Activated CD8-positive, alpha-beta T cell treated with anti-CD3 and anti-CD28 coated beads for 36 hours (primary cell): Measurements from ENCODE around the gene HS3ST3A1. TPM values are rescaled to one million over a fixed set of nuclear protein-coding genes. Genes with fewer than 3 reads are reported as not detected.
"Not testable (repeated sequence)": the region's sequence is repeated elsewhere in the genome, so short reads cannot be mapped to it uniquely, and the experiment has no call there.

Experiments used
- ATAC-seq: fragments of 200-7000 bp; cut with Tn5 transposase; one replicate; pipeline ENCODE4 v1.10.0; 2021; ENCODE audit warnings: mild to moderate bottlenecking, moderate library complexity
- CTCF ChIA-PET: fragments of 350-600 bp; sonication (Branson Sonifier 250); formaldehyde crosslinking; loops from one replicate; lab custom pipeline; 2021; ENCODE audit warnings: antibody characterized with exemption; lab: Charles Lee
- POLR2A ChIA-PET: fragments of 350-600 bp; sonication (Branson Sonifier 250); formaldehyde crosslinking; loops from one replicate; lab custom pipeline; 2021; ENCODE audit warnings: antibody characterized with exemption; lab: Charles Lee
- DNase-seq: peaks from one replicate; pipeline ENCODE4 v3.0.0-alpha.2; 2020
- H3K27ac Mint-ChIP-seq: one replicate; pipeline ENCODE4 v1.8.0; 2021; ENCODE audit warnings: mild to moderate bottlenecking, mixed read lengths
- H3K27me3 Mint-ChIP-seq: one replicate; pipeline ENCODE4 v1.8.0; 2021; ENCODE audit warnings: mixed read lengths
- H3K36me3 Mint-ChIP-seq: one replicate; pipeline ENCODE4 v1.8.0; 2021; ENCODE audit warnings: low read depth, mixed read lengths
- H3K4me1 Mint-ChIP-seq: one replicate; pipeline ENCODE4 v1.8.0; 2021; ENCODE audit warnings: low read depth, mixed read lengths
- H3K4me3 Mint-ChIP-seq: one replicate; pipeline ENCODE4 v1.8.0; 2021; ENCODE audit warnings: mild to moderate bottlenecking, moderate library complexity, mixed read lengths
- H3K9me3 Mint-ChIP-seq: one replicate; pipeline ENCODE4 v1.8.0; 2021; ENCODE audit warnings: mixed read lengths
- intact Hi-C: fragments of 100-400 bp; cut with micrococcal nuclease; formaldehyde crosslinking; loops from one replicate; pipeline ENCODE4 v1.10.0; 2022
- total RNA-seq, 2 experiments: library from RNA; stranded (reverse); gene quantifications; one replicate each; pipeline ENCODE4 v1.2.3, GENCODE V29; 2021
- TF ChIP-seq, protein P1 (sequence below): fragments of 200-600 bp; IDR thresholded peaks from one replicate; pipeline ENCODE4 v1.8.0; 2022; ENCODE audit warnings: antibody characterized with exemption, mild to moderate bottlenecking

The HS3ST3A1 gene
- total RNA-seq, 2 experiments from 2014 or later: 0.11 TPM; not detected in 1

GRCh38 chr17:13554231-13554630 is 47.5 kb downstream of the HS3ST3A1 start:
- Mint-ChIP-seq H3K36me3 (no peaks in the 10 kb centered on the region), H3K4me3 (no peak overlapping the region), H3K27me3 (peaks cover 8% of the 10 kb centered on the region), H3K9me3 (peaks cover 3% of the 10 kb centered on the region), H3K4me1 (no peaks in the 10 kb centered on the region), H3K27ac (no peak overlapping the region)
- DNase-seq (no peak), ATAC-seq (no peak)
- TF ChIP-seq, protein P1, sequence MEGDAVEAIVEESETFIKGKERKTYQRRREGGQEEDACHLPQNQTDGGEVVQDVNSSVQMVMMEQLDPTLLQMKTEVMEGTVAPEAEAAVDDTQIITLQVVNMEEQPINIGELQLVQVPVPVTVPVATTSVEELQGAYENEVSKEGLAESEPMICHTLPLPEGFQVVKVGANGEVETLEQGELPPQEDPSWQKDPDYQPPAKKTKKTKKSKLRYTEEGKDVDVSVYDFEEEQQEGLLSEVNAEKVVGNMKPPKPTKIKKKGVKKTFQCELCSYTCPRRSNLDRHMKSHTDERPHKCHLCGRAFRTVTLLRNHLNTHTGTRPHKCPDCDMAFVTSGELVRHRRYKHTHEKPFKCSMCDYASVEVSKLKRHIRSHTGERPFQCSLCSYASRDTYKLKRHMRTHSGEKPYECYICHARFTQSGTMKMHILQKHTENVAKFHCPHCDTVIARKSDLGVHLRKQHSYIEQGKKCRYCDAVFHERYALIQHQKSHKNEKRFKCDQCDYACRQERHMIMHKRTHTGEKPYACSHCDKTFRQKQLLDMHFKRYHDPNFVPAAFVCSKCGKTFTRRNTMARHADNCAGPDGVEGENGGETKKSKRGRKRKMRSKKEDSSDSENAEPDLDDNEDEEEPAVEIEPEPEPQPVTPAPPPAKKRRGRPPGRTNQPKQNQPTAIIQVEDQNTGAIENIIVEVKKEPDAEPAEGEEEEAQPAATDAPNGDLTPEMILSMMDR: no peak
- intact Hi-C loops: no loop called here
- POLR2A ChIA-PET: no interaction called here
- CTCF ChIA-PET: interaction anchor here (0.9 kb wide), 1 partner anchor 41 kb away, joined by 3 read pairs; no protein-coding TSS in a partner anchor

- no peak for ATAC-seq
- peaks cover 3% of the 10 kb centered on the region for H3K9me3 Mint-ChIP-seq
- no peak overlapping the region for H3K4me3 Mint-ChIP-seq
- intact Hi-C loops: no loop called here
- no peak overlapping the region for H3K27ac Mint-ChIP-seq
- TF ChIP-seq, protein P1: no peak
- H3K36me3 Mint-ChIP-seq: no peaks in the 10 kb centered on the region
- no peaks in the 10 kb centered on the region for H3K4me1 Mint-ChIP-seq
- ChIA-PET POLR2A (no interaction called here), CTCF (no interaction called here)
- DNase-seq: no peak
- H3K27me3 Mint-ChIP-seq: peaks cover 15% of the 10 kb centered on the region
Measured at GRCh38 chr17:13550291-13550690, 51.4 kb downstream of the HS3ST3A1 start.

- H3K9me3 Mint-ChIP-seq, intact Hi-C loops, H3K36me3 Mint-ChIP-seq, ATAC-seq, H3K4me1 Mint-ChIP-seq, H3K27ac Mint-ChIP-seq, H3K4me3 Mint-ChIP-seq, CTCF ChIA-PET, POLR2A ChIA-PET, DNase-seq: not testable (repeated sequence)
- peaks cover 11% of the 10 kb centered on the region for H3K27me3 Mint-ChIP-seq
Measured at GRCh38 chr17:13548576-13548975, 53.2 kb downstream of the HS3ST3A1 start.

DNA sequence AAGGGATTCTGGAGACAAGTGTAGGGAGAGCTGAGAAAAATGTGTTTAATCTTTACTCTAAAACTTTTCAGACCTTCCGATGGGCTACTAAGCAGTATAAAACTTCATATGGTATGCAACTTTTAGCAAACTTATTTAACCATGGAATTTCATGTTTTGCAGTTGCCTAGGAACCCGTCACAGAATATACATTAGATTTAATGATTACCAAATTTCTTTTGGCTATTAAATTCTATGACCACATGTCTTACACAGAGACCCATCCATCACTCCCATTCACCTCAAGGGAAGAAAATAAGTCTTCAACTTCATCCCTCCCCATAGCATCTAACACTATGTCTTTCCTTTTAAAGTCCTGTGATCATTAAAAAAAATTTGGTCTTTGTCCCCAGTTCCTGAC is 54.9 kb downstream of the HS3ST3A1 start:
- ATAC-seq: no peak
- no peak for DNase-seq
- CTCF ChIA-PET: no interaction called here
- intact Hi-C loops: no loop called here
- Mint-ChIP-seq H3K4me3 (no peak overlapping the region), H3K4me1 (no peaks in the 10 kb centered on the region), H3K36me3 (no peaks in the 10 kb centered on the region), H3K27ac (no peak overlapping the region), H3K9me3 (peaks cover 3% of the 10 kb centered on the region), H3K27me3 (peaks cover 11% of the 10 kb centered on the region)
- POLR2A ChIA-PET: no interaction called here
- TF ChIP-seq, protein P1: no peak

DNA sequence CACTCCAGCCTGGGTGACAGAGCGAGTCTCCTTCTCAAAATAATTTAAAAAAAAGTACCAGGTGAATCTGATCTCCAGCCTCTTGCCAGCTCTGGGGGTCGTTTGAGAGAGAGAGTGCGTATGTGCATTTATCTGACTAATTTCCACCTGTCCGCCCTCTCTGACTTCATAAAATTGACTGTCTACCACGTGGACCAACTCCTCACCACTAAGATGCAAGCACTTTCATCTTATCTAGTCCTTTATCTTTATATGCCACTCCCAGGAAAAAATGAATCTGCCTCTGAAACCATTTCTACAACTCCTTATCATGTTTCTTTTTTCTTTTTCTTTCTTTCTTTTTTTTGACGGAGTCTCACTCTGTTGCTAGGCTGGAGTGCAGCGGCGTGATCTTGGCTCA is 55.8 kb downstream of the HS3ST3A1 start:
- no peak overlapping the region for H3K27ac Mint-ChIP-seq
- H3K27me3 Mint-ChIP-seq: peaks cover 11% of the 10 kb centered on the region
- POLR2A ChIA-PET: no interaction called here
- DNase-seq: no peak
- H3K9me3 Mint-ChIP-seq: peaks cover 3% of the 10 kb centered on the region
- intact Hi-C loops: no loop called here
- ATAC-seq: no peak
- no peak overlapping the region for H3K4me3 Mint-ChIP-seq
- TF ChIP-seq, protein P1: no peak
- H3K36me3 Mint-ChIP-seq: no peaks in the 10 kb centered on the region
- CTCF ChIA-PET: no interaction called here
- H3K4me1 Mint-ChIP-seq: no peaks in the 10 kb centered on the region

DNA sequence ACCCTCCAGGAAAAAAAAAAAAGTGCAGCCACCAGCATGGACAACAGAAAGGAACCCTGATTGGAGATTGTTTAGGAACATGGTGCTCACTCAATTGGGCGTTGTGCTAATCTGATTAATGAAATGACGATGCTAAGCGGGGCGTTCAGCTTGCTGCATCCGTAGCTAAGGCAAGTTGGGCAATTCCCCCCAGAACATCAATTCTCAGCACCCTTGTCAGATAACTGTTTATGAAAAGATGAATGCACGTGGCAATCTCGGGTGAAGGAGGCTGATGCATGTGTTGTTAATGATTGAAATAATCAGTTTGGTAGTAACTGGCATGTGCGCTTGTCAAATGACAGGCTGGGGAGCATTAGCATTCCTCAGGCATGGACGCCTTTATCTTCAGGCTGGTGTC is 57.0 kb downstream of the HS3ST3A1 start:
- Mint-ChIP-seq H3K4me3 (no peak overlapping the region), H3K9me3 (no peaks in the 10 kb centered on the region), H3K27me3 (peaks cover 11% of the 10 kb centered on the region), H3K36me3 (no peaks in the 10 kb centered on the region), H3K4me1 (no peaks in the 10 kb centered on the region), H3K27ac (no peak overlapping the region)
- ChIA-PET POLR2A (no interaction called here), CTCF (no interaction called here)
- intact Hi-C loops: no loop called here
- DNase-seq (no peak), ATAC-seq (no peak)
- TF ChIP-seq, protein P1: no peak
